ENCODE results near the gene FAIM2. TPM values are rescaled to one million over a fixed set of nuclear protein-coding genes. Genes with fewer than 3 reads are reported as not detected.

FAIM2 gene
- total RNA-seq, 1 experiment from 2014 or later: not detected

DNA sequence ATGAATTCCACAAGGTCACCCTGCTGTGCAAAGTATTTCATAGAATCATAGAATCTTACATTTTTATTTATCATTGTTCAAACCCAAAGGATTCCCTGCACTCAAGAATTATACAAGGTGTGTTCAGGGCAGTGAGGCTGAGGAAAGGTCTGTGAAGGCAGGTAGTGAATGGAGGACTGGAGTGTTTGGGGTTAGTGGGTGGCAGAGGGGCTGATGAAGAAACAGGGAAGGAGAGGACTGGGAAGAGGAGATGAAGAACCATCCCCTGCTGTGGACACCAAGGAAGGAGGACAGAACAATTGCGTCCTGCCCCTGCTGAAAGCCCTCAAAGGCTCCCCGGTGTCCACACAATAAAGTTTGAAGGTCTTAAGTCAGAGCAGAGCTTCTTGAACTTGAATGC lies 50.0 kb downstream of the FAIM2 start:
- Histone ChIP-seq H3K4me1 (replicated peaks) (no peaks in the 10 kb centered on the region), H3K36me3 (no peaks in the 10 kb centered on the region), H3K9me3 (replicated peaks) (no peaks in the 10 kb centered on the region), H3K27me3 (replicated peaks) (peaks cover 21% of the 10 kb centered on the region), H3K27ac (no peak overlapping the region), H3K4me3 (no peak overlapping the region)
- DNase-seq (ENCODE audit: low read depth in 1 of 2, low spot score in 2 of 2): no peak

DNA sequence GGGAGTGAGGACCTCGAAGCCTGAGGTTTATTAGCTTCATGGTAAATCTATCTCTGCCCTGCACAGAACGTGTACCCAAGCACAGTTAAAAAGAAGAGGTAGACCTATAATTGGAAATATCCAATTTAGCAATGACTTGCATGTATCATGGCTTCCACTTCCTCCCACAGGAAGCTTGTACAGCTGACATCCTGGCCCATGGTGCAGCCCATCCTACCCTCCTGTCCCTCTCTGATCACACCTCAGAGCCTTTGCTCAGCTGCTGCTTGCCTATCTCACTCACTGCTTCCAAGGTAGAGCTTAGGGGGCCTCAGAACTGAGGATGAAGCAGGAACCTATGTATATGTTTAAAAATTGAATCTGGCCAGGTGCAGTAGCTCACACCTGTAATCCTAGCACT lies 56.5 kb downstream of the FAIM2 start:
- H3K9me3 ChIP-seq (replicated peaks): no peaks in the 10 kb centered on the region
- no peak overlapping the region for H3K4me3 ChIP-seq
- DNase-seq (ENCODE audit: low read depth in 1 of 2, low spot score in 2 of 2): no peak
- H3K4me1 ChIP-seq (replicated peaks): peaks cover 11% of the 10 kb centered on the region
- peaks cover 4% of the 10 kb centered on the region; the same call in 1 of the 2 replicates for H3K36me3 ChIP-seq
- H3K27me3 ChIP-seq (replicated peaks): peaks cover 5% of the 10 kb centered on the region; the same call in 1 of the 2 replicates
- no peak overlapping the region for H3K27ac ChIP-seq

DNA sequence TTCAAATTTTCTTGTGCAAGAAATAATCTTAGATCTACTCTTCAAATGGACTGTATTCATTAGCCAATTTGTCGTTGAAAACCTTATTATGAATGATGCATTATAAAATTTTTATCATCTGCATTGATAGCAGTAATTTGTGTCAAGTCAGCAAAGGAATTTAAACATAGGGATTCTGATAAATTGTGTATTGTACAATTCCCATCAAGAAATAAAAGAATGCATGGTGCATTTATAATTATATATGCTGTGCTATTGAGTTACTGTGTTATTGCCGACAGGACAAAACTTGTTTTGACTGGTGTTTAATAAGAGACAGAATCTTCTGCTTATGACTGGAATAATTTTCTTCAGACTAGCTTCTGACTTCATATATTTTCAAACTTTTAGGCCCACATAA lies 57.7 kb downstream of the FAIM2 start:
- H3K36me3 ChIP-seq: peaks cover 4% of the 10 kb centered on the region; the same call in 1 of the 2 replicates
- peaks cover 5% of the 10 kb centered on the region; the same call in 1 of the 2 replicates for H3K27me3 ChIP-seq (replicated peaks)
- no peak overlapping the region for H3K4me3 ChIP-seq
- no peak overlapping the region for H3K27ac ChIP-seq
- H3K9me3 ChIP-seq (replicated peaks): no peaks in the 10 kb centered on the region
- no peak for DNase-seq (ENCODE audit: low read depth in 1 of 2, low spot score in 2 of 2)
- peaks cover 19% of the 10 kb centered on the region for H3K4me1 ChIP-seq (replicated peaks)

DNA sequence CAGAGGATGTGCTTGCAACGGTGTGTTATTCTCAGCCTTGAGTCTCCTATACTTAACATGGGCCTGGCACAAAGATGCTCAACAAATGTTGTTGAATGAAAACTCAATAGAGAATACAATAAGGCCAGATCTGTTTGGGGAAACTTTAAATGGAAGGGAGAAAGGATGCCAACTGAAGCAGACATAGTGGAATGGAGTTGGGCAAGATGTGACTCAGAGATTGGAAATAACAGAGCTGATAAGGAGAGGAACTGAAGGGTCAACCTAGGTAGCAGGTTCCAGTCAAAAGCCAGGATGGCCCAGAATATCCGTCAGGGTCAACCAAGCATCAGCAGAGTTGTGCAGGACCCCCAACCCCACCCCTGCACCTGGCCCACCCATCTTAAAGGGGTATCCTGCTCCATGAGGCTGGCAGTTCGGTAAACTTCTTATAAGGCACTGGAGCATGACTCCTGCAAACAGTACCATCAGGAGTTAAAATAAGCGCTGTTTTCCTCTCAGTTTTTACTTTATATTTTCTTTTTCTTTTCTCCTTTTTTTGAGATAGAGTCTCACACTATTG lies 59.7 kb downstream of the FAIM2 start:
- no peak overlapping the region for H3K27ac ChIP-seq
- H3K36me3 ChIP-seq: peaks cover 4% of the 10 kb centered on the region; the same call in 1 of the 2 replicates
- H3K4me3 ChIP-seq: no peak overlapping the region
- no peak for DNase-seq (ENCODE audit: low read depth in 1 of 2, low spot score in 2 of 2)
- H3K27me3 ChIP-seq (replicated peaks): no peaks in the 10 kb centered on the region; the same call in 1 of the 2 replicates
- H3K9me3 ChIP-seq (replicated peaks): no peaks in the 10 kb centered on the region
- H3K4me1 ChIP-seq (replicated peaks): peaks cover 19% of the 10 kb centered on the region

DNA sequence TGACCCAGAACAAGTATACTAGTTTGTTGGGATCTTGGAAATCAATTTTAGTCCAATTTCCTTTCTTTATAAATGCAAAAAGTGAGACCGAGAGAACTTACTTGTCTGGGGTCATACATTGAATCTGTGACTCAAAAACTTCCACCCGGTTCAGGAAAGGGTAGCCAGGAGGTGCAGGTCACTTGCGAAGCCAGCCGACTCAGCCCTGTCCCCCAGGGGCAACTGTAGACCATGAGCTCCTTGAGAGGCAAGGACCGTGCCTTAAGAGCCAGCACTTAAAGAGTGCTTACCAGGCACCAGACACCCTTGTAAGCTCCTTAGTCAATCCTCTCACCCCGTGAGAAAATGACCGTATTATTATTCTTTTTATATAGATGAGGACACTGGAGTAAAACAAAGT lies 60.3 kb downstream of the FAIM2 start:
- H3K36me3 ChIP-seq: peaks cover 5% of the 10 kb centered on the region
- H3K4me1 ChIP-seq (replicated peaks): peaks cover 19% of the 10 kb centered on the region

DNA sequence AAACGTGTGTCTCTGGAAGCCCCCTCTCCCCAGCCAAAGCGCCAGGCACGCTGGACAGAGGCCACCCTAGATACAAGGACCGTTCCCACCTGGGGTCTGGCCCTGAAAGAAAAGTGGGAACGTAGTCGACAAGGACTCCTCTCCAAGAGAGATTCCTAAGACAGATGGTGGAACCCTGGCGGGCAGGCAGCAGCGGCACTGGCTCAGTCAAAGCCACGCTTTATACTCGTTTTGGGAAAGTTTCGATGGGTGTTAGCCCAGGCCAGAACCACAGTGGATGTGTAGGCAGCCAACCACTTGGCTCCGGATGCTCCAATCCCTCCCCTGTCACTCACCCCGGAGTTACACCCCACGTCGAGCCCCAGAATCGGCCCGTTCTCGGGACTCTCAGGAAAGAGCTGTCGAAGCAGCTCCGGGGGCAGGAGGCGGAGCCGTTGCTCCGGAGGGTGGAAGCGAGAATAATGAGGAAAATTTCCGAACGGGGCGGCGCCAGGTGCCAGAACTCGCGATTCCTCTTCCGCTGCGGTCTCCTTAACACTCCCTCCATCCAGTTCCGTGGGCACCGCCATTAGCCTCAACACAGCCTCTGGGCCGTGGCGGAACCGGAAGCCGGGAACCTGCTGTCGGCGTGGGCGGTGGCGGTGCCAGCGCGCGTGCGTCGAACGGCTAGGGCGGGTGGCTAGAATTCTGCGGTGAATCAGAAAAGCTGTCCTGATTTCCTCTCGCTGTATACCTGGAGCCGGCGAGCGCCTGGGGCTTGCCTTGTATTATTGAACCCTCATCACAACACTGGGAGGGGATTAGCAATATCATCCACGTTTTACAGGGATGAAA lies 61.0 kb downstream of the FAIM2 start, which contains the start of gene BCDIN3D:
Gene BCDIN3D (minus strand): TSS at position 588 of the 834 bp plus-strand sequence. CDS start 19 bp downstream, at position 569.
- peak; percentile 87 to 93 for DNase-seq (ENCODE audit: low read depth in 1 of 2, low spot score in 2 of 2)
- Histone ChIP-seq H3K27me3 (replicated peaks) (no peaks in the 10 kb centered on the region), H3K36me3 (peaks cover 10% of the 10 kb centered on the region), H3K9me3 (replicated peaks) (no peaks in the 10 kb centered on the region), H3K4me3 (peak within 1 kb of the TSS; percentile 64), H3K27ac (peak within 1 kb of the TSS; percentile 50), H3K4me1 (replicated peaks) (peaks cover 19% of the 10 kb centered on the region)

More for the DNA sequence above, 60.3 kb downstream of the FAIM2 start:
- no peak for DNase-seq (ENCODE audit: low read depth in 1 of 2, low spot score in 2 of 2)
- Histone ChIP-seq H3K27ac (peak overlapping the region; percentile 50), H3K4me3 (peak overlapping the region; percentile 64), H3K27me3 (replicated peaks) (no peaks in the 10 kb centered on the region), H3K9me3 (replicated peaks) (no peaks in the 10 kb centered on the region)

DNA sequence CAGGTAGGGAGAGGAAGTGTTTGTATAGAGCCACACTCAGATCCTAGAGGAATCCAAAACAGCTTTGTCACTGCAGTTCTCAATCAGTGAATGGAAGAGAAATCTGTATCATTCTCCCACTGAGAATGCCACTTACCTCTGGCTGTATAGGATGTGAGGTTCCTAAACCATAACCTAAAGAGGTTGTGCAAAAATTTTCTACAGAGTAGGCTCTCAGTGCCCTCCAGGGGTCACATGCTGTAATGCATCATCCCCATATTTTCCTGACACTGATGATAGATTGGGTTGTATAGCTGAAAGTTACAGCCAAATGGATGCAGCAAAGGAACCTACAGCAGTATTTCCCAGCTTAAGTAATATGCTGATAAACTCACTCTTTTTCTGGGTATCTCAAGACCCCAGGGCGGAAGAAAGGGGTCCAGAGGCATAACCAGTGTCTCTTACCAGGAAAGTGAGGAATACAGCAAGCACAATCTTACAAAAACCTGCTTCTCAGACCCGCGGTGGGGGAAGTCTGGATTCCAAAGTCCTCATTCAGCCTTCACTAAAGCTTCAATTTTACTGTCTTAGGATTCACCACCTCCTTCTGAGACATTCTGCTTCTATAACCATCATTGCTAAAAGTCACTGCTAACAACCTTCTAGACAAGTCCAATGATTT lies 64.6 kb downstream of the FAIM2 start:
- Histone ChIP-seq H3K27me3 (replicated peaks) (no peaks in the 10 kb centered on the region), H3K27ac (no peak overlapping the region), H3K9me3 (replicated peaks) (no peaks in the 10 kb centered on the region), H3K36me3 (peaks cover 10% of the 10 kb centered on the region), H3K4me1 (replicated peaks) (peaks cover 19% of the 10 kb centered on the region), H3K4me3 (no peak overlapping the region)
- peak in 1 of 2 experiments; percentile 47 for DNase-seq (ENCODE audit: low read depth in 1 of 2, low spot score in 2 of 2)

DNA sequence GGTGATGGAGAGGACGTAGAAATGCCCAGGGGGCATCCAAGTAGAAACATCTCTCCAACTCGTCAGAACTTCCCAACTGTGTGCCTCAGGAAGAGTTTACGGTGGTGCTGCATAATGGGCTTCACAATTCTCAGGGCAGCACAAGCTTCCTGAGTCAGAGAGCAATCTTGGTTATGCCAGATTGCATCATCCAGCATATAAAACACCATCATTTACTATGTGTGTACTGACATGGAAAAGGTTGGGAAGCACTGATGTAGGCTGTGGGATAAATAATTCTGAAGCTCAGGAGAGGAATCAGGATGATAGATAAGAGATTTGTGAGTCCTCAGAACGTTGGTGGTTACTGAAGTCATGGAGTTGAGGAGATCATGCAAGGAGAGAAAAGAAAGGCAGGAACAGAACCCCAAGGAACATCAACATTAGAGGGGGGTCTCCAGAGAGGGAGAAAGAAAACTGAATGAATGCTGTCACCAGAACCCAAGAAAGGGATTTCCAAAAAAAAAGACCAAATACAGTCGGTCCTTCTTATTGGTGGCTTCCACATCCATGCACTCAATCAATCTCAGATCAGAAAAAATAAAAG lies 70.8 kb downstream of the FAIM2 start:
- H3K4me3 ChIP-seq: no peak overlapping the region
- H3K27ac ChIP-seq: 0 out of 2 replicates have a peak overlapping the region, but pooled peaks have one; percentile 20
- no peaks in the 10 kb centered on the region for H3K9me3 ChIP-seq (replicated peaks)
- H3K4me1 ChIP-seq (replicated peaks): peaks cover 17% of the 10 kb centered on the region
- peak in 1 of 2 experiments; percentile 20 for DNase-seq (ENCODE audit: low read depth in 1 of 2, low spot score in 2 of 2)
- peaks cover under 1% of the 10 kb centered on the region; the same call in 1 of the 2 replicates for H3K36me3 ChIP-seq
- no peaks in the 10 kb centered on the region for H3K27me3 ChIP-seq (replicated peaks)

DNA sequence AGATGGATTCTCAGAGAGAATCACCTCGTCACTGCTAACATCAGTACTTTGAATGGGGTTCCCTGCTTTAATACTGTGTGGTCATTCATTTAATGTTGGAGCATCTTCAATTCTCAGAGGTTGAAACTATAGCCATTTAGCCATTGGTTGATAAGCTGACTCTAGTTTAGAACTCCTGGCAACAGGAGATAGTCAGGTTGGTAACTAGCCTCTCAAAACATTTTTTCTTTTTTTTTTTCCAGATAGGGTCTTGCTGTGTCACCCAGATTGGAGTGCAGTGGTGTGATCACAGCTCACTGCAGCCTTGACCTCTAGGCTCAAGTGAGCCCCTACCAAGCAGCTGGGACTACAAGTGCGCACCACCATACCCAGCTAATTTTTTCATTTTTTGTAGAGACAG lies 72.0 kb downstream of the FAIM2 start:
- peaks cover 26% of the 10 kb centered on the region for H3K4me1 ChIP-seq (replicated peaks)
- no peak overlapping the region for H3K4me3 ChIP-seq
- DNase-seq (ENCODE audit: low read depth in 1 of 2, low spot score in 2 of 2): no peak
- H3K27ac ChIP-seq: no peak overlapping the region
- H3K27me3 ChIP-seq (replicated peaks): no peaks in the 10 kb centered on the region
- no peaks in the 10 kb centered on the region for H3K9me3 ChIP-seq (replicated peaks)
- peaks cover 10% of the 10 kb centered on the region for H3K36me3 ChIP-seq

DNA sequence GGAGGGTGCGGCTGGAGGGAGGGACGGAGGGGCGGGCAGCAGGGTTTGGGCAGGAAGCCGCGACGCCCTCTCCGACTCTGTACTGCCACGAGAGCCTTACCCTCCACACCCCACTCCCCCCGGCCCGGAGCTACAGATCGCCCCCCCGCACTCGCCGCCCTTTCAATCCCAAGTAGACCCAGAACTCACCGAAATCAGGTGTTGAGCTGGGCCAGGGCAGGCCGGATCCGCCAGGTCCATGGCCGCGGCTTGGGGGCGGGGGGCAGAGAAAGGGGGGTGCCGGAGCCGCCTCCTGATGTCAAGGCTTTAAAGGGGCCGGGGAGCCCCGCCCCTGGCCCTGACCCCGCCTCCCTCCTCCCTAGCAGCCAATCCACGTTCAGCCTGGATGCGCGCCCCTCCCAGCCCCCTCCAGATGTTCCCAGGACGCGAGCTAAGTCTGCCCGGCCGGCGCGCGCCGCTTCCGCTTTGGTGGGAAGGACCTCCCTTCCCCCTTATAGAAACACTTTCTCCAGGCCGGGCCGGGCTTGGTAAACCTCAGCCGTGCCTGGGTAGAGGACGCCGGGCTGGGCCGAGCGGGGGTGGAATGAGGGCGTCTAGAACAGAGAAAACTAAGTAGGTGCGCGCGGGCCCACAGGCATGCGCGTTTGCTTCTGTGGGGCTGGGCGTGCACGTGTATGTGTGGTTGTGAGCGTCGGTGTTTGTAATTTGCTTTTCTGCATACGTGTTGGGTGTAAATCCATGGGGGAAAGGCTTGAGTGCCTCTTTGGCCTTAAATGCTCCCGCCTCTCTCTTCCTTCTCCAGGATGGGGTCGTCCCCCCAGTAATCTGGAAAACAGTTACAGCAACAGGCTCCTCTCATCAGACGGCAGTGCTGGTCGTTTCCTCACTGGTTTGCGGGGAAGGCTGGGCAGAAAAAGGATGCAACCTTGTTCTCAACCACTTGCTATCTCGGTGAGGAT lies 75.3 kb downstream of the FAIM2 start, which contains the start of gene NCKAP5L:
Gene NCKAP5L (minus strand): TSS at position 281 of the 959 bp plus-strand sequence. CDS start 24,369 bp downstream, outside the sequence.
- no peaks in the 10 kb centered on the region for H3K27me3 ChIP-seq (replicated peaks)
- peaks cover 57% of the 10 kb centered on the region for H3K4me1 ChIP-seq (replicated peaks)
- H3K36me3 ChIP-seq: peaks cover 30% of the 10 kb centered on the region
- H3K4me3 ChIP-seq: peak within 1 kb of the TSS; percentile 69
- peak within 1 kb of the TSS; percentile 59 for H3K27ac ChIP-seq
- no peaks in the 10 kb centered on the region for H3K9me3 ChIP-seq (replicated peaks)
- peak; percentile 94 to 98 for DNase-seq (ENCODE audit: low read depth in 1 of 2, low spot score in 2 of 2)

DNA sequence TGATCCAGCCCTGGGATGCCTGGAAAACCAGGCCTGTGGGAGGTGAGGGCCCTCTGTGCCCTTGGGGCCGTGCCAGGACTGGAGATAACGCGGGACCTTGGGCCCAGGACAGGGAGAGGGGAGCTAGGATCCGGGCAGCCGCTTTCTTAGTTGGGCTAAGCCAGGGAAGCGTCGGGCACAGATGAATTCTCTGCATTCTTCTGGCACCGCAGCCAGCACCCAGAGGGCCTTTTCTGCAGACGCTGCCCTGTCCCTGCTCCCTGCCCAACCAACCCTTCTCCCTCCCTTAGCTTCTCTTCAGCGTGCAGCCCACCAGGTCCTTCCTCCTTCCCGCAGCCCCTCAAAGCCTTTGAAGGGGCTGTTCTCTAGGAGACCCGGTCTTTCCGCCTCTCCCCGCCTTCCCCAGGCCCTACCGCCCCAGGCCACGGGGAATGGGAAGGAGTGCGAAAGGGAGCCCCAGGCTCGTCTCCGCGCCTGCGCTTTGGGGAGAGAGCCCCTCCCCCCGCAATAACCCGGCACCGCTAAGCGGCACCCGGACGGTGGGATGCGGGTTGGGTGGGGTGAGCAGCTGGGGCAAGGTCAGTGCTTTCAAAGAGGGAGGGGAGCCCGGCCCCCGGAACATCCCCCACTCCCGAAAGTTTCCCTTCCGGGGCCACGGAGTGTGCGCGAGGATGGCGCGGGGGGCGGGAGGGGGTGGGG lies 76.2 kb downstream of the FAIM2 start:
- H3K27ac ChIP-seq: peak overlapping the region; percentile 59
- H3K4me3 ChIP-seq: peak overlapping the region; percentile 69
- peaks cover 38% of the 10 kb centered on the region for H3K36me3 ChIP-seq
- no peaks in the 10 kb centered on the region for H3K27me3 ChIP-seq (replicated peaks)
- no peaks in the 10 kb centered on the region for H3K9me3 ChIP-seq (replicated peaks)
- peaks cover 58% of the 10 kb centered on the region for H3K4me1 ChIP-seq (replicated peaks)
- DNase-seq (ENCODE audit: low read depth in 1 of 2, low spot score in 2 of 2): peak; percentile 82 to 84

DNA sequence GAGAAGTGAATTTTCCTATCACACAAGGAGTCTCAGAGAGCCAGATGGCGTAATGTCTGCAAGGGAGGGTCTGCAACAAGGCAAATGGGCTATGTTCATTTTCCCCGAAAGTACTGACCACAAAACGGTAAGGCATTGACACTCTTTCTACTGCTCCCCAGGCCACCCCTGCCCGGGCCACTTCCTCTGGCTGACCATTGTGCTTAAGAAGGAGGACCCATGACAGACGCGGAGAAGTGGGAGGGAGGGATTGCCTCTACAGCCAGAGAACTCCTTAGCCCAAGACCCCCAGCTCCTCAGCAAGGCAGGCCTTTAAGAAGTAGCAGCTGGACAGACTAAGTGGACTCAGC lies 76.7 kb downstream of the FAIM2 start:
- H3K36me3 ChIP-seq: peaks cover 42% of the 10 kb centered on the region
- H3K9me3 ChIP-seq (replicated peaks): no peaks in the 10 kb centered on the region
- DNase-seq (ENCODE audit: low read depth in 1 of 2, low spot score in 2 of 2): no peak
- H3K4me3 ChIP-seq: peak overlapping the region; percentile 69
- H3K27me3 ChIP-seq (replicated peaks): no peaks in the 10 kb centered on the region
- H3K4me1 ChIP-seq (replicated peaks): peaks cover 57% of the 10 kb centered on the region
- peak overlapping the region; percentile 59 for H3K27ac ChIP-seq
